Stimulated activated naive CD8-positive, alpha-beta T cell treated with anti-CD3 and anti-CD28 coated beads, Interleukin-15, Interleukin-2, amounts not matched to agents 100 ng/mL and 50 ng/mL, for 24 hours (primary cell): ENCODE measurements around the gene PTPRQ.

Experiments
- H3K27ac Mint-ChIP-seq: one replicate; pipeline ENCODE4 v1.8.0; 2021; ENCODE audit warnings: mild to moderate bottlenecking, mixed read lengths
- H3K27me3 Mint-ChIP-seq: one replicate; pipeline ENCODE4 v1.8.0; 2021; ENCODE audit warnings: mixed read lengths
- H3K36me3 Mint-ChIP-seq: one replicate; pipeline ENCODE4 v1.8.0; 2021; ENCODE audit warnings: low read depth, mixed read lengths
- H3K4me1 Mint-ChIP-seq: one replicate; pipeline ENCODE4 v1.8.0; 2021; ENCODE audit warnings: low read depth, mixed read lengths
- H3K4me3 Mint-ChIP-seq: one replicate; pipeline ENCODE4 v1.8.0; 2021; ENCODE audit warnings: mild to moderate bottlenecking, mixed read lengths
- H3K9me3 Mint-ChIP-seq: one replicate; pipeline ENCODE4 v1.8.0; 2021; ENCODE audit warnings: mixed read lengths

PTPRQ gene, protein sequence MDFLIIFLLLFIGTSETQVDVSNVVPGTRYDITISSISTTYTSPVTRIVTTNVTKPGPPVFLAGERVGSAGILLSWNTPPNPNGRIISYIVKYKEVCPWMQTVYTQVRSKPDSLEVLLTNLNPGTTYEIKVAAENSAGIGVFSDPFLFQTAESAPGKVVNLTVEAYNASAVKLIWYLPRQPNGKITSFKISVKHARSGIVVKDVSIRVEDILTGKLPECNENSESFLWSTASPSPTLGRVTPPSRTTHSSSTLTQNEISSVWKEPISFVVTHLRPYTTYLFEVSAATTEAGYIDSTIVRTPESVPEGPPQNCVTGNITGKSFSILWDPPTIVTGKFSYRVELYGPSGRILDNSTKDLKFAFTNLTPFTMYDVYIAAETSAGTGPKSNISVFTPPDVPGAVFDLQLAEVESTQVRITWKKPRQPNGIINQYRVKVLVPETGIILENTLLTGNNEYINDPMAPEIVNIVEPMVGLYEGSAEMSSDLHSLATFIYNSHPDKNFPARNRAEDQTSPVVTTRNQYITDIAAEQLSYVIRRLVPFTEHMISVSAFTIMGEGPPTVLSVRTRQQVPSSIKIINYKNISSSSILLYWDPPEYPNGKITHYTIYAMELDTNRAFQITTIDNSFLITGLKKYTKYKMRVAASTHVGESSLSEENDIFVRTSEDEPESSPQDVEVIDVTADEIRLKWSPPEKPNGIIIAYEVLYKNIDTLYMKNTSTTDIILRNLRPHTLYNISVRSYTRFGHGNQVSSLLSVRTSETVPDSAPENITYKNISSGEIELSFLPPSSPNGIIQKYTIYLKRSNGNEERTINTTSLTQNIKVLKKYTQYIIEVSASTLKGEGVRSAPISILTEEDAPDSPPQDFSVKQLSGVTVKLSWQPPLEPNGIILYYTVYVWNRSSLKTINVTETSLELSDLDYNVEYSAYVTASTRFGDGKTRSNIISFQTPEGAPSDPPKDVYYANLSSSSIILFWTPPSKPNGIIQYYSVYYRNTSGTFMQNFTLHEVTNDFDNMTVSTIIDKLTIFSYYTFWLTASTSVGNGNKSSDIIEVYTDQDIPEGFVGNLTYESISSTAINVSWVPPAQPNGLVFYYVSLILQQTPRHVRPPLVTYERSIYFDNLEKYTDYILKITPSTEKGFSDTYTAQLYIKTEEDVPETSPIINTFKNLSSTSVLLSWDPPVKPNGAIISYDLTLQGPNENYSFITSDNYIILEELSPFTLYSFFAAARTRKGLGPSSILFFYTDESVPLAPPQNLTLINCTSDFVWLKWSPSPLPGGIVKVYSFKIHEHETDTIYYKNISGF (N-terminal part only)

DNA sequence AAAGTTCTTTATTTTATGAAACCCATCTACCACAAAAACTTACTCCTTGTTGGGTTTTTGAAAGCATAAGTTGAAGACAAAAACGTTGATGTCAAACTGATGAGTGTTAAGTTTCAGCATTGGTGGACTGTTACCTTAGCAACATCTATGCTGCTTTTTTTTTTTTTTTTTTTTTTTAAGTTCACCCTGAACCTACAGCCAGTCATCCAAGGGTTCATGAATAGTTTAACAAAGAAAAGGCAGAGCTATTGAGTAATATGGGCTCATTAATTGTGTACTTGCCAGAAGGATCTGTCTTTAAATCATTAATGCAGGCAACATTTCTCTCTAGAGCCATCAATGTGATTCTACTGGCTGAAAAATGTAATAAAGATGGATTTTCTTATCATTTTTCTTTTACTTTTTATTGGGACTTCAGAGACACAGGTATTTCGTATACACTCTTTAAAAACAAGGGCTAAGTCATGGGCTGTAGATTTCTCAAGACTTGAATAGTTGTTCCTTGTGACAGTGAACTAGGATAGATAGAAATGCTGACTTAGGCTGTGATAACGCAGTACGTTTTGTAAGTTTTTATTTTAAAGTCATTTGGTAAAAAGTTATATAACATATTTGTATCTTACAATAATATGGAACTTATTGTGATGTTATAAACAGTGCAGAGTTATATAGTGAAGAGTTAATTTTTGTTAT, at the start of gene PTPRQ:
Gene PTPRQ, plus strand, starts transcription at position 262 of the 693 bp plus-strand sequence. Its CDS starts 111 bp downstream, at position 373.
- H3K36me3 Mint-ChIP-seq, result no peaks in the 10 kb centered on the region
- H3K4me3 Mint-ChIP-seq, result no peak within 1 kb of the TSS
- no peaks in the 10 kb centered on the region for H3K4me1 Mint-ChIP-seq
- H3K9me3 Mint-ChIP-seq, result peaks cover 4% of the 10 kb centered on the region
- no peak within 1 kb of the TSS for H3K27ac Mint-ChIP-seq
- H3K27me3 Mint-ChIP-seq, result no peaks in the 10 kb centered on the region

DNA sequence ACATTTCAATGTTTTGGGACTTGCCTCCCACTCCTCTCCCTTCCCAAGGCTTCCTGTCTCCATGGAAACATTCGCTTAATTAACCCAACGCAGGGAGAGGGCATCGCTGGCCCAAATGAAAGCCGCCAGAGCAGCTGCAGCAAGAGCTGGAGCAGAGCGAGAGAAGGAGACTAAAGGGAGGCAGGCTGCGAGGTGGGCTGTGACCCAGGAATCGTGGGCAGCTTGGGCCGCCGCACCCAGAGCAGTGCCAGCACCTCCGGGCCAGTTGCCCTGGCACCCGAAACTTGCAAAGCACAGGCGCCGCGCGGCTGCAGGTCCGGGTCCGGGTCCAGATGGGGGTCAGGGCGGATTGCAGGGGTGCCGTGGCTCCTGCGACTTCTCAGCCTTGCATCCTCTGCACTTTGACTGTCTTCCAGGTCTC, 43.5 kb upstream of the PTPRQ start:
- no peaks in the 10 kb centered on the region for H3K4me1 Mint-ChIP-seq
- H3K36me3 Mint-ChIP-seq, result no peaks in the 10 kb centered on the region
- H3K9me3 Mint-ChIP-seq, result no peaks in the 10 kb centered on the region
- peaks cover 18% of the 10 kb centered on the region for H3K27me3 Mint-ChIP-seq
- no peak overlapping the region for H3K4me3 Mint-ChIP-seq
- H3K27ac Mint-ChIP-seq, result no peak overlapping the region

GRCh38 chr12:80401191-80401590, 42.8 kb upstream of the PTPRQ start:
- H3K9me3 Mint-ChIP-seq, result no peaks in the 10 kb centered on the region
- H3K27ac Mint-ChIP-seq, result no peak overlapping the region
- H3K27me3 Mint-ChIP-seq, result peaks cover 18% of the 10 kb centered on the region
- H3K4me3 Mint-ChIP-seq, result no peak overlapping the region
- H3K4me1 Mint-ChIP-seq, result no peaks in the 10 kb centered on the region
- H3K36me3 Mint-ChIP-seq, result no peaks in the 10 kb centered on the region

DNA sequence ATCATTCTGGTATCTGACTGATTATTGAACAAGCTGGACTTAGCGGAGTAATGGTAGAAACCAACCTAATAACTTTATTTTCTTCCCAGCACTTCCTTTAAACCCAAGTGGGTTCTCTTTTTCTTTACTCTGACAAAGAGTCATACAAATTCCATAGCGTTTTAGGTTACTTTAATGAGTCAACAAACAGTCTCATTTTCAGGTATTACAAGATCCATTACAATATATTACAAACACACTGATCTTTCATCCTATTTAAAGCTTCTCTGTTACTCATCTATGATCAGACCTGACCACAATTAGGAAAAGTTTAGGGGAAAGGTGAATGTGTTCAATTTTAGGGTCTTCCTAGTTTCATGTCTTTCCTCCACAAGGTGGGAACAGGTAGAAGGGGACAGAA, 39.4 kb upstream of the PTPRQ start:
- no peaks in the 10 kb centered on the region for H3K36me3 Mint-ChIP-seq
- H3K4me3 Mint-ChIP-seq, result no peak overlapping the region
- no peaks in the 10 kb centered on the region for H3K4me1 Mint-ChIP-seq

GRCh38 chr12:80406253-80406652, 37.8 kb upstream of the PTPRQ start:
- H3K4me3 Mint-ChIP-seq, result no peak overlapping the region
- H3K9me3 Mint-ChIP-seq, result no peaks in the 10 kb centered on the region
- H3K4me1 Mint-ChIP-seq, result no peaks in the 10 kb centered on the region
- H3K27ac Mint-ChIP-seq, result no peak overlapping the region
- H3K27me3 Mint-ChIP-seq, result peaks cover under 1% of the 10 kb centered on the region
- no peaks in the 10 kb centered on the region for H3K36me3 Mint-ChIP-seq

More for the DNA sequence above, 39.4 kb upstream of the PTPRQ start:
- H3K9me3 Mint-ChIP-seq, result no peaks in the 10 kb centered on the region
- H3K27ac Mint-ChIP-seq, result no peak overlapping the region
- peaks cover 15% of the 10 kb centered on the region for H3K27me3 Mint-ChIP-seq

- Mint-ChIP-seq H3K4me1 (no peaks in the 10 kb centered on the region), H3K9me3 (no peaks in the 10 kb centered on the region), H3K27me3 (no peaks in the 10 kb centered on the region), H3K36me3 (no peaks in the 10 kb centered on the region), H3K27ac (no peak overlapping the region), H3K4me3 (no peak overlapping the region)
Measured at GRCh38 chr12:80411787-80412186, 32.2 kb upstream of the PTPRQ start.

DNA sequence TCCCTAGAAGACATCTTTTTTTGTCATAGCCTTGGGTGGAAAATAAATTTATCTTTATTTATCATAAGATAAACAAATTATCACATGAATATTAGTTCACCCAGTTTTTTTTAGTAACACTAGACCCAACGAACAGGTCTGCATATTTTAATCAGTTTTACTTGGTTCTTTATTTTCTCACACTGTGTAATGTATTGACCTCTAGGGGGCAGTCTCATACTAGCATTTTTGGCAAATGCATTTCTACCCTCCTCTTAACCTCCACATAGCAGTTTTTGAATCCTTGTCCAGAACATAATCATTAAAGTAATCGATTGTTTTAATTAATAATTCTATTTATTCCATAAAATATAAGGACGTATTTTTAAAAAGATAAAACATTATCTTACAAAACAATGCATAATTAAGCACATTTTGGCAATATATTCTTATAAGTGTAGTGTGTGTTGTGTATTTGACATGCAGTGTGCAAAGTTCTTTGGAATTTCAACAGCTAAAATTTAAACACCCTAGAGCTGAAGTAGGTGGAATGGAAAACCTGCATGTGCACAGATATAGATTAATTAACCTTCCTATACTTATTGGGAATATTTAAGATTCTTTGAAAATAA, 31.6 kb upstream of the PTPRQ start:
- Mint-ChIP-seq H3K36me3 (no peaks in the 10 kb centered on the region), H3K27ac (no peak overlapping the region), H3K4me3 (no peak overlapping the region), H3K4me1 (no peaks in the 10 kb centered on the region), H3K27me3 (no peaks in the 10 kb centered on the region), H3K9me3 (no peaks in the 10 kb centered on the region)

DNA sequence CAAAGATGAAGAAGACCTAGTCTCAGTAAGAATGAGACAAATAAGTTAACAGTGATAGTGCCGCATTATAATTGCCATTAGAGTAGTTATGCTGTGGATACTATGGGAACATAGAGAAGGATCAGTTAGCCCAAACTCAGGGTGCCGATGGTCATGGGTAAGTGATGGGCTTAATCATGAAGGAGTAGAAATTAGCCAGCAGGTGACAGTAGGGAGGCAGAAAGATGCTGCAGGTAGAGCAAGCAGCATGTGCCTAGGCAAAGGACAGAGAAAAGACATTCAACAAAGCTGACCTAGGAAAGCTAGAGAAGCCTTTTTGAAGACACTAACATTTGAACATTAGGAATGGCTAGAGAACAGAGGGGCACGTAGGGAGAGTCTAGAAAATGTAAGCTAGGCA, 30.6 kb upstream of the PTPRQ start:
- Mint-ChIP-seq H3K36me3 (no peaks in the 10 kb centered on the region), H3K4me1 (no peaks in the 10 kb centered on the region), H3K9me3 (no peaks in the 10 kb centered on the region), H3K27me3 (no peaks in the 10 kb centered on the region), H3K4me3 (no peak overlapping the region), H3K27ac (no peak overlapping the region)

GRCh38 chr12:80415466-80415865, 28.6 kb upstream of the PTPRQ start:
- H3K36me3 Mint-ChIP-seq, result no peaks in the 10 kb centered on the region
- H3K27me3 Mint-ChIP-seq, result no peaks in the 10 kb centered on the region
- H3K9me3 Mint-ChIP-seq, result no peaks in the 10 kb centered on the region
- no peak overlapping the region for H3K4me3 Mint-ChIP-seq
- H3K27ac Mint-ChIP-seq, result no peak overlapping the region
- no peaks in the 10 kb centered on the region for H3K4me1 Mint-ChIP-seq

- H3K27me3 Mint-ChIP-seq, result no peaks in the 10 kb centered on the region
- no peaks in the 10 kb centered on the region for H3K4me1 Mint-ChIP-seq
- no peaks in the 10 kb centered on the region for H3K36me3 Mint-ChIP-seq
- no peak overlapping the region for H3K4me3 Mint-ChIP-seq
- H3K9me3 Mint-ChIP-seq, result no peaks in the 10 kb centered on the region
- no peak overlapping the region for H3K27ac Mint-ChIP-seq
Measured at GRCh38 chr12:80419644-80420043, 24.4 kb upstream of the PTPRQ start.

DNA sequence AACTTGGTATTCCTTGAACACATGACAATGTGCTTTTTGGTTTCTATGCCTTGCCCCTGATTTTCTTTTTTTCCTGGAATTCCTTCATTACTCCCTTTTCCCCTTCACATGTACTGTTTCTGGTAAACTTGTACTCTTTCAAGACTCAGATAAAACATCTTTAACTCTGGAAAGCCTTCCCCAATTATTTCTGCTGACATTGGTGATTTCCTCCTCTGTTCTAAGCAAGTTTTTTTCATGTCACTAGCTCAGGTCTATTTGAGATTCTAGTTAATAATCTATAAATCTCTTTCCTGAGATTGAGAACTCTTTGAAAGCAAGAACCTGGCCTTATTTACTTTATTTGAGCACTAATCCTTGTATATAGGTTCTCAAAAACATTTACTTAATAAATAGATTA, 24.0 kb upstream of the PTPRQ start:
- no peaks in the 10 kb centered on the region for H3K9me3 Mint-ChIP-seq
- no peak overlapping the region for H3K27ac Mint-ChIP-seq
- no peaks in the 10 kb centered on the region for H3K36me3 Mint-ChIP-seq
- no peaks in the 10 kb centered on the region for H3K4me1 Mint-ChIP-seq
- no peaks in the 10 kb centered on the region for H3K27me3 Mint-ChIP-seq
- H3K4me3 Mint-ChIP-seq, result no peak overlapping the region

DNA sequence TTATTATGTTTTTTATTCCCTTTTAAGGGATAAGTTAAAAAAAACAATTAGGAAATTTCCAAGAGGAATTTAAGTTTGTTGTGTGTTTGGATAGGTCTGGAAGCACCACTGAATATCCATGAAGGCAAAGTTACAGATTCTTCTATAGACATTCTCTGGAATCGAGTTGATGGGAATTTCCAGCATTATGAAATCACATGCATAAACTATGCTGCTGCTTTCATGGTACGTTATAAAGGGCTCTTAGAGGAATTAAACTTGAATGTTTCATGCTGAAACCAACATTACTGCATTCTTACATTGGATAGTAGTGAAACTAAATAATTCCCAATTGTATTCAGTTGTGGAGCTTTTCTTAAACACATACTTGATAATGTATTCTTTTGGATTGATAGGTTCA, 21.5 kb upstream of the PTPRQ start:
- Mint-ChIP-seq H3K4me1 (no peaks in the 10 kb centered on the region), H3K4me3 (no peak overlapping the region), H3K36me3 (no peaks in the 10 kb centered on the region), H3K27ac (no peak overlapping the region), H3K27me3 (no peaks in the 10 kb centered on the region), H3K9me3 (no peaks in the 10 kb centered on the region)

- H3K27ac Mint-ChIP-seq, result no peak overlapping the region
- H3K4me3 Mint-ChIP-seq, result no peak overlapping the region
- H3K9me3 Mint-ChIP-seq, result no peaks in the 10 kb centered on the region
- H3K27me3 Mint-ChIP-seq, result no peaks in the 10 kb centered on the region
- H3K36me3 Mint-ChIP-seq, result no peaks in the 10 kb centered on the region
- no peaks in the 10 kb centered on the region for H3K4me1 Mint-ChIP-seq
Measured at GRCh38 chr12:80432061-80432460, 12.0 kb upstream of the PTPRQ start.

DNA sequence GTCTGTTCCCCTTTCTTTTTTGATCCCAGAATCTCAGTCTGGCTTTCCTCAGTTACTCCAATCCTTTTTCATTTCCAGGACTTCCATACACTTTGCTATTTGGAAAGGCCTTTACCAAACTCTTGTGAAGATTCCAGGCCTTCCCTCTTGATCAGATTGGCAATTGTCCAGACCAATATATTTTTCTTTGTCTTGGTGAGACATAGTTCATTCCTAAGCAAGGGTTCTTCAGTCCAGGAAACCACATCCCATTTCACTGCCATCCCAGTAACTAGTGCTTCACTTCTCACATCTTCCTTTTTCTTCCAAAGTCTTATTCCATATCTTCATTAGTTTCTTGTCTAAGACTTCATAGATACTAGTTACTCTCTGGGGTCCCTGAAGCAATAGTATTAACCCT, 2.1 kb upstream of the PTPRQ start:
- no peaks in the 10 kb centered on the region for H3K27me3 Mint-ChIP-seq
- no peak overlapping the region for H3K27ac Mint-ChIP-seq
- H3K36me3 Mint-ChIP-seq, result no peaks in the 10 kb centered on the region
- peaks cover 4% of the 10 kb centered on the region for H3K9me3 Mint-ChIP-seq
- no peak overlapping the region for H3K4me3 Mint-ChIP-seq
- H3K4me1 Mint-ChIP-seq, result no peaks in the 10 kb centered on the region
